ENCODE results near the gene OR4B1.

DNA sequence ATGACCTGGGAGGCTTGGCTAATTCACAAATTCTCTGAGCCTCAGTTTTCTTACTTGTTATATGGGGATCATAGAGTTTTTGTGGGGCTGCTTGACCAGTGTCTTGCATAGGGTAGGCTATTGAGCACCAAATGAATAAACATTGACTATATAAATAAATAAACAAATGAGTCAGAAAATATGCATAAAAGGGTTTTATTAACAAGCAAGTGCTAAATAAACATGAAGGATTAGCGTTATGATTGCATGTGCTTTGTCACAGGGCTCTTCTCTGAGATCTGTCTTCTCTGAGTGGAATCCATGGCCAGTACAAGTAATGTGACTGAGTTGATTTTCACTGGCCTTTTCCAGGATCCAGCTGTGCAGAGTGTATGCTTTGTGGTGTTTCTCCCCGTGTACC, at the start of gene OR4B1:
- TF ChIP-seq, protein P1, sequence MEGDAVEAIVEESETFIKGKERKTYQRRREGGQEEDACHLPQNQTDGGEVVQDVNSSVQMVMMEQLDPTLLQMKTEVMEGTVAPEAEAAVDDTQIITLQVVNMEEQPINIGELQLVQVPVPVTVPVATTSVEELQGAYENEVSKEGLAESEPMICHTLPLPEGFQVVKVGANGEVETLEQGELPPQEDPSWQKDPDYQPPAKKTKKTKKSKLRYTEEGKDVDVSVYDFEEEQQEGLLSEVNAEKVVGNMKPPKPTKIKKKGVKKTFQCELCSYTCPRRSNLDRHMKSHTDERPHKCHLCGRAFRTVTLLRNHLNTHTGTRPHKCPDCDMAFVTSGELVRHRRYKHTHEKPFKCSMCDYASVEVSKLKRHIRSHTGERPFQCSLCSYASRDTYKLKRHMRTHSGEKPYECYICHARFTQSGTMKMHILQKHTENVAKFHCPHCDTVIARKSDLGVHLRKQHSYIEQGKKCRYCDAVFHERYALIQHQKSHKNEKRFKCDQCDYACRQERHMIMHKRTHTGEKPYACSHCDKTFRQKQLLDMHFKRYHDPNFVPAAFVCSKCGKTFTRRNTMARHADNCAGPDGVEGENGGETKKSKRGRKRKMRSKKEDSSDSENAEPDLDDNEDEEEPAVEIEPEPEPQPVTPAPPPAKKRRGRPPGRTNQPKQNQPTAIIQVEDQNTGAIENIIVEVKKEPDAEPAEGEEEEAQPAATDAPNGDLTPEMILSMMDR (IDR thresholded peaks at IDR 0.05), result no peak
- TF ChIP-seq EP300 (IDR thresholded peaks at IDR 0.05) (no peak), POLR2A (IDR thresholded peaks at IDR 0.05) (no peak)

All from stomach (tissue), 4 donors.